ENCODE data around the gene NHS.

NHS gene

GRCh38 chrX:17535229-17535628 is 160.2 kb downstream of the NHS start:
- no peak for DNase-seq (ENCODE audit: insufficient read length, low spot score)
- FAIRE-seq, result peak; percentile 84

- DNase-seq (ENCODE audit: insufficient read length, low spot score) (no peak), FAIRE-seq (no peak)
Observed at GRCh38 chrX:17537723-17538243, 162.8 kb downstream of the NHS start.

- FAIRE-seq, result no peak
- no peak for DNase-seq (ENCODE audit: insufficient read length, low spot score)
Observed at GRCh38 chrX:17542123-17542522, 167.1 kb downstream of the NHS start.

GRCh38 chrX:17544821-17545220 is 169.8 kb downstream of the NHS start:
- DNase-seq (ENCODE audit: insufficient read length, low spot score) (no peak), FAIRE-seq (no peak)

- DNase-seq (ENCODE audit: insufficient read length, low spot score), result no peak
- no peak for FAIRE-seq
Observed at GRCh38 chrX:17546356-17546755, 171.4 kb downstream of the NHS start.

- DNase-seq (ENCODE audit: insufficient read length, low spot score), result no peak
- FAIRE-seq, result no peak
Observed at GRCh38 chrX:17547658-17548057, 172.7 kb downstream of the NHS start.

DNA sequence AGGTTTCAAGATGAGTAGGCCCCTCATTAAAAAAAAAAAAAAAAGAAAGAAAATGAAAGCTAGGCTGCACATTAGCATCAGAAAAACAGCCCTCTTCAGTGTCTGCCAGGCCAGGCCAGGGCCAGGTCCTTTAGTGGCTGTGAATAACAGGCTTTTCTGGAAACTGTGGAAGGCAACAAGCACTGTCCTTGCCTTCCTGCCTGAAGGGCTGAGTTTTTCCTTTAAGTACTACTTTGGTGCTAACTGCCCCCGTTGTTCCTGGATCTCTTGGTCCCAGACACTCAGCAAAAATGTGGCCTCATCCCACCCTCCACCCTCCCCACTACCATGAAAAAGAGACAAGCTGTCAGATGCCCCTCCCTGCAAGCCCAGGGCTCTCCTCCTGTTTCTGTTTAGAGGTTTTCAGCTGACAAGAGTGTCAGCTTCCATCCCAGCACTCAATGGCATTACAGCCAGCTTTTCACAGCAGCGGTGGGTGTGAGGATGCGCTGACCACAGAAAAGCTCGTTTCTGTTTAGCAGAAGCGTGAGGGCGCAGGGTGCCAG is 174.2 kb downstream of the NHS start:
- DNase-seq (ENCODE audit: insufficient read length, low spot score) (no peak), FAIRE-seq (no peak)

DNA sequence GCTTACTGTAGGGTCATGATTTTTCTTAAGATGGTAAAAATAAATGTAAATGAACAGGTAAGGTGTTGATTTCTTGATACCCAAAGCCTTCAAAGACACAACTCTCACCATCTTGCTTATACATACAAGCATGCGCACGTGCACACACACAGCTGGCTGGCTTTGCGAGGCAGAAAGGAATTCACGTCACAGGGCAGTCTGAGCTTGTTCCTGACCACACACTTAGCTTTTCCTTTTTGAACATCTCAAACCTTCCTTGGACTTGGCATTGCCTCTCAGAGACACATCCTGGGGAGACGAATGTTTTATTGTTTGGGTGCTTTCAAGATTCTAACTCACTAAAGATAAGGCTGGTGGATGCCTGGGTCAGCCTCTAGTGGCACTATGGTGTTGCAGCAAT is 175.0 kb downstream of the NHS start:
- DNase-seq (ENCODE audit: insufficient read length, low spot score) (no peak), FAIRE-seq (no peak)

GRCh38 chrX:17552044-17552650 is 177.1 kb downstream of the NHS start:
- FAIRE-seq (no peak), DNase-seq (ENCODE audit: insufficient read length, low spot score) (no peak)

GRCh38 chrX:17553469-17553868 is 178.5 kb downstream of the NHS start:
- DNase-seq (ENCODE audit: insufficient read length, low spot score) (no peak), FAIRE-seq (no peak)

GRCh38 chrX:17553961-17554482 is 179.0 kb downstream of the NHS start:
- DNase-seq (ENCODE audit: insufficient read length, low spot score) (no peak), FAIRE-seq (no peak)

GRCh38 chrX:17554914-17555313 is 179.9 kb downstream of the NHS start:
- DNase-seq (ENCODE audit: insufficient read length, low spot score) (no peak), FAIRE-seq (no peak)

- FAIRE-seq, result no peak
- no peak for DNase-seq (ENCODE audit: insufficient read length, low spot score)
Observed at GRCh38 chrX:17555846-17556245, 180.8 kb downstream of the NHS start.

DNA sequence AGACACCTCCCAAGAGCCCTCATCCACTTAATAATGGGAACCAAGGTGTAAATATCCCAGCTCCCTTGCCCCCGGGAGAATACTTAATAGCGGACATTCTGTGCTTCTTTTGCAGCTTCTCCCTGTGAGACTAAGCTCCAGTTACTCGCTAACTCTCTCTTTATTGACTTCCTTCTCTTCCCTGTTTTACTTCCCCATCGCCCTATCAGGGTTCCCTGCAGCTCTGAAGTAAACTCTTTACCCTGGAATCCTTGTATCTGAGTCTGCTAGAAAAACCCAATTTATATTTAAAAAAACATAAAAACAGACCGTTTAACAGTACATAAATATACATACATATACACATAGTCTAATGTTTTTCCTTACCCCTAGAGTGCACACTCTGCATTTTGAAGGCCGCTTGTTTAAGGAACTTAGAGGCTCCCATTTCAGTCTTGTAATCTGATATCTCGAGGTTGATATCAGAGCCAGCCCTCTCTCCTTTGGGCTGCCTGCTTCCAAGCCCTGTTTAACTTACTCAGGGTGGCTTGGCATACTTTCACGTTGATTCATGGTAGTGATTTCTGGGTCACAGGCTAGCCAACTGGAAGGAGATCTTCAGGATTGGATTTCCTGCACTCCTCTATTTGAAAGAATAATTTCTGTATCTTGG is 184.9 kb downstream of the NHS start:
- DNase-seq (ENCODE audit: insufficient read length, low spot score), result no peak
- no peak for FAIRE-seq

DNA sequence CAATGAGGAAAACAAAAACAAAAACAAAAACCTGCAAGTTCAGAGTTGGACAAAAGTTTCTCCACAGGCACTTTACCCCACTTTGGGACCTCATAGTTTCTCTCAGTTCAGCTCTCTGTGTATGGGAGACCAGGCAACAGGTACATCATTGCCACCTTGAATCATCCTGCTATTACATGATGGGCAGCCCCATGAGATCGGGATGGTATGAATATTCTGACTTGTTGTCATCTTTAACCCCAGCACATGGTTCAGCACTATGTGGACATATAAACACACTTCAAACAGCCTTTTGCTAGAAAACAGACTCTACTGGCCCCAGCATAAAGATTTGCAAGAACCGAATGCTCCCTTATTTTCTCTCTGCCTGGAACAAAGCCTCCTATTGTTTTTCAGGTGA is 185.4 kb downstream of the NHS start:
- DNase-seq (ENCODE audit: insufficient read length, low spot score), result no peak
- no peak for FAIRE-seq

- DNase-seq (ENCODE audit: insufficient read length, low spot score) (no peak), FAIRE-seq (no peak)
Observed at GRCh38 chrX:17563076-17563475, 188.1 kb downstream of the NHS start.

DNA sequence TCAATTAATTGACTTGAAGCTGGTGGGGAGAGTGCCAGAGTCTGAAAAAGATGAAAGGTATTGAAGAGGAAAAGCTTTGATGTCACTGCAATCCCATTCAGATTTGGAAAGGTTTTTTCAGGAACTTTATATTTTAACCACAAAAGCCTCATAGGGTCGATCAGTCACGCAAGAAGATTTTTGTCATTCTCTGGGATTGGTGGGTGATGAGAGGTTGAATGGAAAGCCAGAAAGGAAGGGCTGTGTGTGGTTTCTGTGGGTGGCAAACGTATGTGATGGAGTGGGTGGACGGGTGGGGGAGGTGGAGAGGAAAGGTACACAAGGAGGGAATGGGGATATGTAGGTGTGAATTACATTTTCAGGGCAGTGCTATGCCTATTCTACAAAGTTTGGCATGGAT is 188.5 kb downstream of the NHS start:
- DNase-seq (ENCODE audit: insufficient read length, low spot score) (no peak), FAIRE-seq (no peak)

DNA sequence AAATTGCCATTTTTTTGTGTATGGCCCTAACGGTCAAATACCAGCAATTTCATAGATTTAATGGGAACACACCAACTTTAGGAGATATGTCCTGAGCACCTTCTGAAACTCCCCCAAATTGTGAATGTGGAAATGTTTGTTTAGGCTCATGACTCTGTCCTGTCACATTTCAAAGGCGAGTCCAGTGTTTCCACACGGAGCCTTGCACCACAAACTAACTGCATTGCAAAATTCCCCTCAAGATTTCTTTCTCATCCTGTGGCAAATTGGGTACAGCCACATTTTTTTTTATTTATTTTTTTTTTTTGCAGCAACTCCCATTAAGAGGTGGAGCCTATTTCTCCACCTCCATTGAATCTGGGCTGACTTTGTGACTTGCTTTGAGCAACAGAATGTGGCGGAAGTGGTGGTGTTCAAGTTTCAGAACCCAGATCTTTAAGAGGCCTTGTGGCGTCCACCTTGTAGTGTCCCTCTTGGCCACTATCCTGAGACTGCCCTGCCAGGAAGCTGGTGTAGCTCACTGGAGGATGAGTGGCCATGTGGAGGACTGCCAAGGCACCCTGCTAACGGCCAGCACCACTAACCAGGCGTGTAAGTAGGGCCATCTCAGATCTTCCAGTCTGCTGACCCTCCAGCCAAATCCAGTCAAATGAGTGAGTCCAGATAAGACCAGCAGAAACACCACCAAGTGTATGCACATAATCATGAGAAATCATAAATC is 189.8 kb downstream of the NHS start:
- FAIRE-seq, result no peak

DNA sequence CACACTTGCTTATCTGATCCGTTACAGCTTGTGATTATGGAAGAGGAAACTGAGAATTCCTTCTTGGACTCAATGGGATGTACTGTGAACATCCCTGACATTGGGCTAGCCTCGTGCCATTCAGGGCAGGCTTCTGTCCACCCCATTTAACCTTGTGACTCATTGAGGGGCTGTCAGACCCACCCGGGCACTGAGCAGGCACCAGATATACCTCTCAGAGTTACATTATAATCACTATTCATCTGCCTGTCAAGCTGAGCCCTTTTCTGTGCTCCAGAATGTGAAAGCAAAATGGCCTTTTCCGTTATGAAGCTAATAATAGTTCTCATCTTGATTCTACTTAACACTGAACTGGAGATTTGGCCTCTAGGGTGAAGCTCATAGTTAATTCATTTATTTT is 191.7 kb downstream of the NHS start:
- DNase-seq (ENCODE audit: insufficient read length, low spot score) (no peak), FAIRE-seq (no peak)

More for the DNA sequence above, 189.8 kb downstream of the NHS start:
- DNase-seq (ENCODE audit: insufficient read length, low spot score), result no peak

DNA sequence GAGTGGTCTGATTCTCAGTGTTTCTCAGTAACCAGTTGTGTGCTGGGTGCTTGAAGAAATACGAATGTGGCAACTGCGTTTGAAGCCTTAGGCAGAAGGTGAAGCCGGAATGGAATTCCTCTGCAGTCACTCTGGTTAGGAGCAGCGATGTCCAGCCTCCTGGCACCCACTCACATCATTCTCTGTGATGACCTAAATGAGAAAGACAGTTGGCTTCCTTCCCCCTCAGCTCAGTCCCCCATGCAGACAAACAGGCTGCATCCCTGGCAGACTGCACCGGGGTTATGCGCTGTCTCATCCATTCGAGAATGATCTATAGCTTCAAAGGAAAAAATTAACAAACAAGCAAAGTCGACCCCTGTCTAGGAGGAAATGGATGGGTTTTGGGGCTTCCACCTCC is 192.2 kb downstream of the NHS start:
- DNase-seq (ENCODE audit: insufficient read length, low spot score) (no peak), FAIRE-seq (no peak)

DNA sequence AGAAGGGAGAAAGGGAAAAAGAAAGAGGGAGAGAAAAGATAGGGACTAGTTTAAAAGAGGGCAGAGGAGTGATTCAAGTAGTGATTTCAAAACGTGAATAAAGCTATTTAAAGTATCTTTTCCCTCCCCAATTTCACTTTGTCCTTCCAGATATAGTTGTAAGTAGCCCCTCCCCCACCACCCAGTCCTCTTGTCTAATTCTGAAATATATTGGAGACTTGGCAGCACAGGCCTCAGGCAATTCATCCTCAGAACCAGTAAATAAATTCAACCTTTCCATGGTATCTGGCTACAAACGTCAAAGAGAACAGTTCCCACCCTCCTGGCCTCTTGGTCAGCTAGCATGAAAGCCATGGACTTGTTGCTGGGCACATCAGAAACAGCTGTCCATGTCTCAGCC is 192.8 kb downstream of the NHS start:
- DNase-seq (ENCODE audit: insufficient read length, low spot score) (no peak), FAIRE-seq (no peak)
